Limb (tissue), 2 donors: ENCODE measurements around the gene PLEKHJ1.
"Not testable (repeated sequence)": the region's sequence is repeated elsewhere in the genome, so short reads cannot be mapped to it uniquely, and the experiment has no call there.

Experiments
- DNase-seq, 2 donors: peaks; one replicate each; pipeline ENCODE4 v3.0.0-alpha.2; 2016; ENCODE audit errors: extremely low spot score in 2 of 2

Gene PLEKHJ1, protein sequence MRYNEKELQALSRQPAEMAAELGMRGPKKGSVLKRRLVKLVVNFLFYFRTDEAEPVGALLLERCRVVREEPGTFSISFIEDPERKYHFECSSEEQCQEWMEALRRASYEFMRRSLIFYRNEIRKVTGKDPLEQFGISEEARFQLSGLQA

GRCh38 chr19:2236314-2237050 is at the start of gene PLEKHJ1, which contains the start of gene SF3A2:
Gene PLEKHJ1 (minus strand): TSS chr19:2236329. CDS start chr19:2236248, 81 bp downstream.
Gene SF3A2 (plus strand): TSS chr19:2236824. CDS start chr19:2243419, 6,595 bp downstream.
- peak; percentile 99 to 100 for DNase-seq

- DNase-seq = no peak
These were observed 47.8 kb upstream of the PLEKHJ1 start for GRCh38 chr19:2283835-2284507.

DNA sequence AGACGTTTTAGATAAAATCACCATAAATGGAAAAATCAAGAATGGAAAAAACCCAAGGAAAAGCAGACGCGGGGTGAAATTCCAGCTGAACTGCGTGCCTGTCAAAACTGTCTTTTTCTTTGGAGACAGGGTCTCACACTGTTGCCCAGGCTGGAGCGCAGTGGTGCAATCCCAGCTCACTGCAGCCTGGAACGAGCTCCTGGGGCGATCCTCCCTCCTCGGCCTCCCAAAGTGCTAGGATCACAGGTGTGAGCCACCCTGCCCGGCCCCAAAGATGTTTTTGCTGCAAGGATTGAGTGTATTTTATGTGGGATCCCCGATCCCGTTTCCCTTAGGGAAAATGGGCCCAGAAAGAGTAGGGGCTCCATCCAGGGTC is 46.7 kb upstream of the PLEKHJ1 start:
- no peak for DNase-seq

DNA sequence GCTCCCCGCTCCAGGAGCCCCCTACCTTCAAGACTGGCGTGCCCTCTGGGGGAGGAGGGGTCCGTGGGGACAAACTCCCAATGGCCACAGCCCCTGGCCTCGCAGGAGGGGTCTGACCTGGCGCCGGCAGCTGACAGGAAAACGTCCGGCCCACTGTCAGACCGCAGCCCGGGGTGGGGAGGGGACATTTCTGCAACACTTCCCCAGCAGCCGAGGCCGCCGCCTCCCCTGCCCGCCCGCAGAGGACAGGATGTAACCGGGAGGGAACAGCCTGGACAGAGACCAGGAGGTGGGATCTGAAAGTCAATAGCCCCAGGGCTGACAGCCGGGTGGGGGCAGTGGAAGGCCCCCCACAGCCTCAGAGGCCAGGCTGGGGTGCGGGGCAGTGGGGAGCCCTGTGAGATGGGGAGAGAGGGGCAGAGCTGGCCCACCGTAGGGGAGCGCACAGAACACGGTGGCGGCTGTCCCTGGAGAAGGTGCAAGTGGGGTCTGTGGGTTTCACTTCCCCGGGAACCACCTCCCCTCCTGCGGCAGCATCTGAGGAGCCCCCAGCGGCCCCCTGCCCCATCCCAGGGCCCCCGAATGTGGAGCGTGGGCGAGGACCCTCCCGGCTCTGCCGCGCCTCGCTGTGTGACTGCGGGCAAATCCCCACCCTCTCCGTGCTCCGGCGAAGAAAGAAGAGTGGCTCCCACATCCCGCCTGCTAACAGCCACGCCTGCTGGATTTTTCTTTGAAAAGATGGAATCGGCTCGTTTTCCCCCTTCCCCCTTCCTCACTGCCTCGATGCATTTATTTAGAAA is 46.1 kb upstream of the PLEKHJ1 start, which contains the start of gene PEAK3:
TSS of gene PEAK3 (minus strand) at position 114 of the 800 bp plus-strand sequence. CDS start 1,244 bp downstream, outside the sequence.
- peak; percentile 40 to 70 for DNase-seq

GRCh38 chr19:2281265-2282061 is 45.3 kb upstream of the PLEKHJ1 start:
- not testable (repeated sequence) for DNase-seq

GRCh38 chr19:2280633-2281264 is 44.6 kb upstream of the PLEKHJ1 start:
- DNase-seq = no peak

DNA sequence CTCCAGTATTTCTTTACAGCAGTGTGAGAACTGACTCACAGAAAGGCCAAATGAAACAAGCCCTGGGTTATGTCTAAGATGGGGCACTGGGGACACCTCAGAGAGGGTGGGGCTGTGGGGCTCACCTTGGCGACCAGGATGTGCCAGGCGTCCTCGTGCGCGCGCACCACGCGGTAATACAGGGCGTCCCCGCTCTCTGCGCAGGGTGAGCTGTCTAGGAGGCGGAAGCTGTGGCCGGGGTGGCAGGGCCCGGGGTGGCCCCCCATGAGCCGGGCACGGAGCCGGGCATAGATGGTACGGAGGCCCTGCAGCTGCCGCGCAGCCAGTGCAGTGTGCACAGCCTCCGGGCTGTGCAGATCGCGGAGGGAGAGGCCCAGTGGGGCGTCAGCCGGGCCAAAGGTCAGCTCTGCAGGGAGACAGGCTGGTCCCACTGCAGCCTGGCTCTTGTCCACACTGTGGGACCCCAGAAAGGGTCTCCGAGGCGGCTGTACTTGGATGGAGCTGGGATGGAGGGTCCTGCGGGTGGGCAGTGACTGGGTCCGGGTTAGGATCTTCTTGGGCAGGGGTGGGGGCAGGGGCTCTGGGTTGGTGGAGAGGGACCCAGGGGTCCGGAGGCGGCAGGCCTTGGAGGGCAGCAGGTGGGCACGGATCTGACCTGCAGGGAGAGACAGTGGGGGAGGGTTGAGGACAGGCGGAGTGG is 42.5 kb upstream of the PLEKHJ1 start:
- DNase-seq = no peak

- DNase-seq = no peak
These were observed 41.0 kb upstream of the PLEKHJ1 start for GRCh38 chr19:2277138-2277537.

- DNase-seq = no peak
These were observed 40.4 kb upstream of the PLEKHJ1 start for GRCh38 chr19:2276429-2276986.

GRCh38 chr19:2275588-2276428 is 39.7 kb upstream of the PLEKHJ1 start:
- DNase-seq = no peak

GRCh38 chr19:2274931-2275535 is 38.9 kb upstream of the PLEKHJ1 start:
- peak in 1 of 2 donors; percentile 69 for DNase-seq

DNA sequence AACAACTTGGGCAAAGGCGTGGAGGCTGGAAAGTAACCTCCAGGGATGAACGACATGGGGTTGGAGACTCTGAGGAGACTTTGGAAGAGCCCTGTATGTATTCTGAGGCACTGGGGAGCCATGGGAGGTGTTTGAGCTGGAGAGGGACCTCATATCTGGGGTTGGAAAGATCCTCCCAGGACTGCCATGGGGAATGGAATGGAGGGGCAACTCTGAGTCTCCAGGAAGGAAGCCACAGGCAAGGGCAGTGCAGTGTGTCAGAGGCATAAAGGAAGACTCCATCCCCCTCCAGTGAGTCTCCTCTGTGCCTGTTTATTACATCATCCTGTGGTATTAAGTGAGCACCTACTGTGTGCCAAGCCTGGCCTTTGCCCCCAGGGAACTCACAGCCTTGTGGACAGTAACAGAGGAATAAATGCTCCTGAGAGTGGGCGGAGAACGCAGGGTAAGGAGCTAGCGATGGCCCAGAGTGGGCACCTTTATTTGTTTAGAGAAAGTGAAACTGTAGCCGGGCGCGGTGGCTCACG is 38.1 kb upstream of the PLEKHJ1 start:
- no peak for DNase-seq

DNA sequence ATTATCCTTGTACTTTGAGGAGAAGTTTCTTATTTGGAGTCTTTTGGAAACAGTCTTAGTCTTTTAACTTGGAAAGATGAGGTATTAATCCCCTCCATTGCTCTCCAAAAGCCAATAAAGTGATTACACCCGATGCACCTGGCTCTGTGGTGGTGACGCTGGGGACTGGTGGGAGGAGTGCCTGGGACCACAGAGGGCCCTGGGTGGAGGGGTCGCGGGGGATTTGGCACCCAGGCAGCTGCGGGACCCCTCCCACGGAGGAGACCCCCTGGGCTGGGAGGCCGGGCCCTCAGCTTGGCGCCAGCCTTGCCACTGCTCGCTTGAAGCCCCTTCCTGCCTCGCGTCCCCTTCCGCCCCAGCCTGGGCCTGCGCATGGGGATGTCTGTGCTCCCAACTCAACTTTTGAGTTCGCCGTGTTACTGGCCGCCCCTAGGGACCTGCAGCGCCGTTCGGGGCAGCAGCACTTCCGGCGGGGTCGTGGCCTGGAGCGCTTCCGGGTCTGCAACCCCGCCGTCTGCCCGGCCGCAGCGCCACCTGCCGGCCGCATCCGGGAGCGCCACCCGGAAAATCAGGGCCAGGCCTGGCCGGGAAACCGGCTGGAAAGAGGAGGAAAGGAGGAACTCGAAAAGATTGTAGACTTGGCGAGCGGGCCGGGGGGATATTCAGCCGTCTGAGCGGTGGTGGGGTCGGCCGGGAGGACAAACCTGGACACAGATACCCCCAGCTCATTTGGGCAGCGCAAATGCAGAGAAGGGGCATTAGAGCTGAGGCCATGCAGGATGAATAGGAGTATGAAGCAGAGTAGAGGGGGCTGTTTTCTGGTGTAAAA is 37.4 kb upstream of the PLEKHJ1 start:
- DNase-seq = peak; percentile 78 to 86

DNA sequence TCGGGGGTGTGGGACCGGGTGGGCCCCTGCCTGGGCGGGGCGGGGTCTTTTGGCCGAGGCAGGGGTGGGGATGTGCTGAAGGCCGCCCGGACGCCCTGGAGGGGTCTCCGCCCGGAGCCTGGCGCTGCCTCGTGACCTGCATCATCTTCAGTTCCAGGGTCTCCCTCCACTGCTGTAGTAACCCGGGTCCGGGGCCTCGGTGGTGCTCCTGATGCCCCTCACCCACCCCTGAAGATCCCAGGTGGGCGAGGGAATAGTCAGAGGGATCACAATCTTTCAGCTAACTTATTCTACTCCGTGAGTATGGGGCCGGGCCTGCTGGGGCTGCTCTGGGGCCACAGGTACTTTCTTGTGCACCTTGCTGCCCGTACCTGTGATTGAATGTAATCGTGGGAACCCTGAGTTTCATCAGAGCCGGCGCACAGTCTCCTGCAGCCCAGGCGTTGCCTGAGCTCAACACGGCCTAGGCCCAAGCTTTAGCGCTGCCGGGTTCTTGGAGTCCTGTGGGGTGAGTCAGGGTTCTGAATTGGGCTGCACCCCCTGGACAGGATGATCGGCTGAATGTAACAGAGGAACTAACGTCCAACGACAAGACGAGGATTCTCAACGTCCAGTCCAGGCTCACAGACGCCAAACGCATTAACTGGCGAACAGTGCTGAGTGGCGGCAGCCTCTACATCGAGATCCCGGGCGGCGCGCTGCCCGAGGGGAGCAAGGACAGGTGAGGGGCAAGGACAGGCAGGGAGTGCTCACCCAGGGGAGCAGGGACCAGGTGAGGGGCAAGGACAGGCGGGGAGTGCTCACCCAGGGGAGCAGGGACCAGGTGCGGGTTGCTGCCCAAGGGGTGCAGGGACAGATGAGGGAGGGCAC is 35.3 kb upstream of the PLEKHJ1 start:
- no peak for DNase-seq

- peak; percentile 57 to 87 for DNase-seq
These were observed 34.5 kb upstream of the PLEKHJ1 start for GRCh38 chr19:2270423-2271233.
